ENCODE data around the gene TLE5.
"Not testable (repeated sequence)": the region's sequence is repeated elsewhere in the genome, so short reads cannot be mapped to it uniquely, and the experiment has no call there.

DNA sequence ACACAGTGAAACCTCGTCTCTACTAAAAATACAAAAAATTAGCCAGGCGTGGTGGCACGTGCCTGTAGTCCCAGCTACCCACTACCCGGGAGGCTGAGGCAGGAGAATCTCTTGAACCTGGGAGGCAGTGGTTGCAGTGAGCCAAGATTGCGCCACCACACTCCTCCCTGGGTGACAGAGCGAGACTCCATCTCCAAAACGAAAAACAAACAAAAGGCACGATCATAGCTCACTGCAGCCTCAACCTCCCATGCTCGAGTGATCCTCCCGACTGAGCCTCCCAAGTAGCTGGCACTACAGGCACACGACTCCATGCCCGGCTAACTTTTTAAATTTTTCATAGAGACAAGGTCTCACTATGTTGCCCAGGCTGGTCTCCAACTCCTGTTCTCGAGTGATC lies 50.2 kb downstream of the TLE5 start:
- not testable (repeated sequence) for TF ChIP-seq MAFK (IDR thresholded peaks at IDR 0.05; ENCODE audit: low read length); PCBP1 (IDR thresholded peaks at IDR 0.05; ENCODE audit: low read depth, low read length, poor library complexity, severe bottlenecking); NR3C1 (CRISPR knock-in tag; IDR thresholded peaks at IDR 0.05); CREB1 (IDR thresholded peaks at IDR 0.05); CREB1 (CRISPR knock-in tag; IDR thresholded peaks at IDR 0.05); ZNF311 (CRISPR knock-in tag; IDR thresholded peaks at IDR 0.05); HMG20B (CRISPR knock-in tag; IDR thresholded peaks at IDR 0.05); TEAD4 (IDR thresholded peaks at IDR 0.05; ENCODE audit: low read length); TEAD4 (CRISPR knock-in tag; IDR thresholded peaks at IDR 0.05; ENCODE audit: borderline replicate concordance)

All from K562 (cell line).